ENCODE data around the gene TPGS2. TPM values are rescaled to one million over a fixed set of nuclear protein-coding genes. Genes with fewer than 3 reads are reported as not detected.

TPGS2 gene
- total and polyA plus RNA-seq, 3 donors from 2014 or later = 338 to 628 (median 546) TPM

- no peak for DNase-seq
- 92 to 97% methylated on average over 2 of the region's 2 CpGs for WGBS, 2 donors
- no peaks in the 10 kb centered on the region for H3K27me3 ChIP-seq
- no peak overlapping the region for H3K4me3 ChIP-seq
- TF ChIP-seq, protein P1, sequence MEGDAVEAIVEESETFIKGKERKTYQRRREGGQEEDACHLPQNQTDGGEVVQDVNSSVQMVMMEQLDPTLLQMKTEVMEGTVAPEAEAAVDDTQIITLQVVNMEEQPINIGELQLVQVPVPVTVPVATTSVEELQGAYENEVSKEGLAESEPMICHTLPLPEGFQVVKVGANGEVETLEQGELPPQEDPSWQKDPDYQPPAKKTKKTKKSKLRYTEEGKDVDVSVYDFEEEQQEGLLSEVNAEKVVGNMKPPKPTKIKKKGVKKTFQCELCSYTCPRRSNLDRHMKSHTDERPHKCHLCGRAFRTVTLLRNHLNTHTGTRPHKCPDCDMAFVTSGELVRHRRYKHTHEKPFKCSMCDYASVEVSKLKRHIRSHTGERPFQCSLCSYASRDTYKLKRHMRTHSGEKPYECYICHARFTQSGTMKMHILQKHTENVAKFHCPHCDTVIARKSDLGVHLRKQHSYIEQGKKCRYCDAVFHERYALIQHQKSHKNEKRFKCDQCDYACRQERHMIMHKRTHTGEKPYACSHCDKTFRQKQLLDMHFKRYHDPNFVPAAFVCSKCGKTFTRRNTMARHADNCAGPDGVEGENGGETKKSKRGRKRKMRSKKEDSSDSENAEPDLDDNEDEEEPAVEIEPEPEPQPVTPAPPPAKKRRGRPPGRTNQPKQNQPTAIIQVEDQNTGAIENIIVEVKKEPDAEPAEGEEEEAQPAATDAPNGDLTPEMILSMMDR (IDR thresholded peaks at IDR 0.05) = no peak
- no peak for TF ChIP-seq POLR2A (IDR thresholded peaks at IDR 0.05)
- no peaks in the 10 kb centered on the region for H3K9me3 ChIP-seq
- H3K27ac ChIP-seq = no peak overlapping the region
- H3K36me3 ChIP-seq (ENCODE audit: low read depth, missing control alignments) = no peaks in the 10 kb centered on the region
- H3K4me1 ChIP-seq = no peaks in the 10 kb centered on the region
- intact Hi-C loops (cut with DNase I; ENCODE audit: low total_unique reads) = no loop called here
Observed at GRCh38 chr18:36848609-36849008, 19.8 kb upstream of the TPGS2 start.

DNA sequence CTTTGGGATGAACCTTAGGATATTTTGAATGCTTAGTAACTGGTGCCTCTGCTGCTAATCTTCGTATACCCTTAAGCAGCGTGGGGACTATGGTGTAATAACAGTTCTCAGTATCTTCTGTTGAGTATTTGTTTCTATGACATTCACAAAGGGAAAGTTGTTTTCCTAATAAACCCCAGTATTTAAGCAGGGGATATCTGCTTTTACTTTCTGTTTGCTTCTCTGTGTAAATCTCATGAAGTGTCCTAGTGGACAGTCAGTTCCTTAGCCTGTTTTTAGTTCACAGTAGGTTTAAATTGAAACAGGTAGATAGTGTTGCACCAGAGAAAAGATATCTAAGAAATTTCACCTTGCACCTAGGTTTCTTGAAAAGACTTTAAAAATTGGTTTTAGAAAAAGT lies 15.0 kb upstream of the TPGS2 start:
- no peak for TF ChIP-seq POLR2A (IDR thresholded peaks at IDR 0.05)
- TF ChIP-seq, protein P1 (IDR thresholded peaks at IDR 0.05) = no peak
- Histone ChIP-seq H3K9me3 (no peaks in the 10 kb centered on the region), H3K27me3 (no peaks in the 10 kb centered on the region), H3K36me3 (ENCODE audit: low read depth, missing control alignments) (no peaks in the 10 kb centered on the region), H3K4me1 (no peaks in the 10 kb centered on the region), H3K4me3 (no peak overlapping the region), H3K27ac (no peak overlapping the region)
- WGBS, 2 donors = 70 to 82% methylated on average over 2 of the region's 2 CpGs
- intact Hi-C loops (cut with DNase I; ENCODE audit: low total_unique reads) = no loop called here
- no peak for DNase-seq

DNA sequence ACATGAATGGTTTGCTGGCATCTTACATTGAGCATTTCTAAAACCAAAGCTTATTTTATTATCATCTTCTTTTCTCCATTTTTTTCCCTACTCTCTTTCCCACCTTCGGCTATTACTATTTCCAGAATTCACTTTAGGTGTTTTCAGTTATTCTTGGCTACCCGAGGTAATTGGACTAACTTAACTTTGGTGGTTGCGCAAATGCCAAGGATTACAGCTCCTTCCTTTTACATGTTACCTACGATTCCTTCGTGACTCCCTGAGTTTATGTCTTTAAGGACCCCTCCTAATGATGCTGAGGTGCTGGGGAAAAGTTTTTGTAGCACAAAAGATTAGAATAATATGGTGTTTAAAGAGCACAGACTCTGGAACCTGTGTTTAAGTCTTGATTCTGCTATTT lies 14.4 kb upstream of the TPGS2 start:
- TF ChIP-seq POLR2A (IDR thresholded peaks at IDR 0.05) = no peak
- TF ChIP-seq, protein P1 (IDR thresholded peaks at IDR 0.05) = no peak
- Histone ChIP-seq H3K4me1 (no peaks in the 10 kb centered on the region), H3K36me3 (ENCODE audit: low read depth, missing control alignments) (no peaks in the 10 kb centered on the region), H3K9me3 (no peaks in the 10 kb centered on the region), H3K27me3 (no peaks in the 10 kb centered on the region), H3K4me3 (no peak overlapping the region), H3K27ac (no peak overlapping the region)
- no peak for DNase-seq
- intact Hi-C loops (cut with DNase I; ENCODE audit: low total_unique reads) = no loop called here
- whole genome bisulfite sequencing, 2 donors = 93 to 94% methylated on average over 5 of the region's 5 CpGs

- intact Hi-C loops (cut with DNase I; ENCODE audit: low total_unique reads) = no loop called here
- 88 to 94% methylated on average over 4 of the region's 4 CpGs for WGBS, 2 donors
- Histone ChIP-seq H3K36me3 (ENCODE audit: low read depth, missing control alignments) (no peaks in the 10 kb centered on the region), H3K9me3 (no peaks in the 10 kb centered on the region), H3K4me1 (no peaks in the 10 kb centered on the region), H3K4me3 (no peak overlapping the region), H3K27ac (no peak overlapping the region), H3K27me3 (no peaks in the 10 kb centered on the region)
- no peak for DNase-seq
- TF ChIP-seq POLR2A (IDR thresholded peaks at IDR 0.05) = no peak
- TF ChIP-seq, protein P1 (IDR thresholded peaks at IDR 0.05) = no peak
Observed at GRCh38 chr18:36839835-36840234, 11.0 kb upstream of the TPGS2 start.

- no peaks in the 10 kb centered on the region for H3K9me3 ChIP-seq
- H3K27ac ChIP-seq = no peak overlapping the region
- intact Hi-C loops (cut with DNase I; ENCODE audit: low total_unique reads) = no loop called here
- TF ChIP-seq POLR2A (IDR thresholded peaks at IDR 0.05) = no peak
- no peak overlapping the region for H3K4me3 ChIP-seq
- 71 to 72% methylated on average over 1 of the region's 1 CpG for WGBS, 2 donors
- no peaks in the 10 kb centered on the region for H3K36me3 ChIP-seq (ENCODE audit: low read depth, missing control alignments)
- DNase-seq = no peak
- no peaks in the 10 kb centered on the region for H3K27me3 ChIP-seq
- no peaks in the 10 kb centered on the region for H3K4me1 ChIP-seq
Observed at GRCh38 chr18:36835927-36836326, 7.1 kb upstream of the TPGS2 start.
